Stimulated activated memory B cell treated with anti-CD40 and anti-IgM and Interleukin-4, amounts not matched to agents 10 μg/mL and 1 μg/mL and 100 μg/mL, for 72 hours (primary cell): ENCODE results near the gene NCKAP5L.

Experiments
- ATAC-seq: fragments of 150-1000 bp; cut with Tn5 transposase; 2 replicates; pipeline ENCODE4 v1.10.0; 2021
- H3K27ac Mint-ChIP-seq: one replicate; pipeline ENCODE4 v1.8.0; 2022; ENCODE audit warnings: mild to moderate bottlenecking, mixed read lengths
- H3K27me3 Mint-ChIP-seq: one replicate; pipeline ENCODE4 v1.8.0; 2022; ENCODE audit warnings: mixed read lengths
- H3K36me3 Mint-ChIP-seq: one replicate; pipeline ENCODE4 v1.8.0; 2022; ENCODE audit warnings: mixed read lengths
- H3K4me1 Mint-ChIP-seq: one replicate; pipeline ENCODE4 v1.8.0; 2022; ENCODE audit warnings: mixed read lengths
- H3K4me3 Mint-ChIP-seq: one replicate; pipeline ENCODE4 v1.8.0; 2022; ENCODE audit warnings: mild to moderate bottlenecking, moderate library complexity, mixed read lengths
- H3K9me3 Mint-ChIP-seq: one replicate; pipeline ENCODE4 v1.8.0; 2022; ENCODE audit warnings: mixed read lengths

The NCKAP5L gene

DNA sequence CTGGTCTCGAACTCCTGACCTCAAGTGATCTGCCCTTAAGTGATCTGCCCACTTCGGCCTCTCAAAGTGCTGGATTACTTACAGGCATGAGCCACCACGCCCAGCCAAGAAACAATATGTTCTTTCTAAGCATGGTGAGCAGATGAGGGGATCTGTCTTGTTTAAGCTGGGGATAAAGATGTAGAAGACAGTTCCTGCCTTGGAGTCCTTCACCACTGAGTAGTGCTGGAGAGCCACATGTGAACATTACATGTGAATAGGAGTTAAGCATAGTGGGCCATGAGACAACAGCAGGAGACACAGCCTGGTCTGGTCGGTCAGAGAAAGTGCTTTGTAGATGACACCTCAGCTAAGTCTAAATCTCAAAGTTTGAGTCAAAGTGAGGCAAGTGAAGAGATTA is 60.9 kb downstream of the NCKAP5L start:
- no peak overlapping the region for H3K27ac Mint-ChIP-seq

DNA sequence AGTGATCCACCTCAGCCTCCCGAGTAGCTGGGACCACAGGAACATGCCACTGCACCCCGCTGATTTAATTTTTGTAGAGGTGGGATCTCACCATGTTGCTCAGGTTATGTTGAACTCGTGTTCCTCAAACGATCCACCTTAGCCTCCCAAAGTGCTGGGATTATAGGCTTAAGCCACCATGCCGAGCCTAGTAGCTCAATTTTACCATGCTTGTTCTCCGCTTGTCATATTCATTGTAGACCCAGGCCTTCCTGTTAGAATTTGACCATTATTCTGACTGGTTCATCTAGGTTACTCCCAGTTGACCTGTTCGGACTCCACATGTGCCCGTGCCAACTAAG is 62.1 kb downstream of the NCKAP5L start:
- Mint-ChIP-seq H3K4me1 (peaks cover 51% of the 10 kb centered on the region), H3K4me3 (no peak overlapping the region), H3K9me3 (no peaks in the 10 kb centered on the region), H3K27me3 (no peaks in the 10 kb centered on the region), H3K27ac (no peak overlapping the region), H3K36me3 (peaks cover 38% of the 10 kb centered on the region)
- no peak for ATAC-seq

More for the DNA sequence above, 60.9 kb downstream of the NCKAP5L start:
- H3K27me3 Mint-ChIP-seq = no peaks in the 10 kb centered on the region
- ATAC-seq = no peak
- H3K4me3 Mint-ChIP-seq = no peak overlapping the region
- no peaks in the 10 kb centered on the region for H3K9me3 Mint-ChIP-seq
- H3K36me3 Mint-ChIP-seq = peaks cover 27% of the 10 kb centered on the region
- H3K4me1 Mint-ChIP-seq = peaks cover 39% of the 10 kb centered on the region

DNA sequence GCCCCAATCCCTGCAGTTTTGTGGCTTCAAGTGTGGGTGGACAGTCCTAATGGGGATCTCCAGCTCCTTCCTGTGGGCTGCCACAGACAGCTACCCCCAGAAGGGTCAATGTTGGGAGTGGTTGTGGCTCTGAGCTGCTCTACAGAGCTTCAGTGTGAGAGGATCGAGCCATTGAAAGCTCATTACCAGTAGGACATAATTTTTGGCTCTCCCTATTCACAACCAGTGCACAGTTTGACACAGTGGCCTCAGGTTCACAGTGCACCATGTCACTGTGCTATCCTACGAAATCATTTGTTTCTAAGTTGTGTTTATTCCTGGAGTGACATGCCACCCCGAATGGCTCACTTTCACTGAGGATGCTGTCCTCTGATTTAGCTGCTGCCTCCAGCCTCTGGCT is 64.1 kb downstream of the NCKAP5L start:
- no peak for ATAC-seq
- no peaks in the 10 kb centered on the region for H3K9me3 Mint-ChIP-seq
- no peaks in the 10 kb centered on the region for H3K27me3 Mint-ChIP-seq
- H3K27ac Mint-ChIP-seq = peak overlapping the region; percentile 60
- H3K4me1 Mint-ChIP-seq = peaks cover 53% of the 10 kb centered on the region
- no peak overlapping the region for H3K4me3 Mint-ChIP-seq
- H3K36me3 Mint-ChIP-seq = peaks cover 43% of the 10 kb centered on the region

DNA sequence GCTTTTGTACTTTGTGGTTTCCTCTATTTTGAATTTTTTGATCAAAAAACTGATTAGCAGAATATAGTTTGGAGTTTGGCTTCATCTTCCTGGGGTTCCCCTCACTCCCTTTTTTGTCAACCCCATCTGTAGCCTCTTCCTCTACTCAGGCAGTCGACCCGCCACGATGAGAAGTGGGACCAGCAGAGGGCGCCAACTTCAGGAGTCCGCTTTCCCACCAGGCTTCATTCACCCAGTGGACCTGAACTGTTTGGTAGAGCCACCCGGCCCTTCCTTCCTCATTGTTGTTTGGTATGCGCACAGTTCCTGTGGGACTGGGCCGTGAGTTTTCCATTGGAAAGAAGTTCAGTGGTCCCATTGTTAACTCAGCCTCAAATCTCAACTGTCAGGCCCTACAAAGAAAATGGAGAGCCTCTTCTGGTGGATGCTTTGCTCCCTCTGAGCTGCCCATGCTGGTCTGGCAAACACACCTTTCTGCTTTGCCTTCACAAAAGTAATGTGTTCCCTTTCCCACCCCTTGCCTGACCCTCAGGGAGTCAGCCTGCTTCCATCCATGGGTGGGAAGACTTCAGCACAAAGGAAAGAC is 65.1 kb downstream of the NCKAP5L start:
- Mint-ChIP-seq H3K4me3 (peak overlapping the region; percentile 21), H3K36me3 (peaks cover 54% of the 10 kb centered on the region), H3K27me3 (no peaks in the 10 kb centered on the region), H3K4me1 (peaks cover 53% of the 10 kb centered on the region), H3K27ac (peak overlapping the region; percentile 60), H3K9me3 (no peaks in the 10 kb centered on the region)
- peak; percentile 83 for ATAC-seq

DNA sequence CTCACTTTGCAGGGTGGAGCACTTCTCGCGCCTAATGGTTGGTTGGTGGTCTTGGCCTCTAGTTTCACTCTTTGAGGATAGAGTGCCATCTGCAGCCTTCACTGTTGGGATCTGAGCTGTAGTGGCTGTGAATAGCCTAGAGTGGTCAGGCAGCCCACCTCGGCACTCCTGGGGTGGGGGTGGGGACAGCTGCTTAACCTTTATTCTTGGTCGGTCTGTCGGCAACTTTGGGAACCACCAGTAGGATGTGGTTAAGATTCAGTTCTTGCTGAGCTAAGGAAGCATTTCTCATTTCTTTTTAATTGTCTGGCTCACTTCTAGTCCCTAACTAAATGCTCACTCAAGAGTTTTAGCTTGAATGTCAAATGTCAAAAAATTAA is 65.8 kb downstream of the NCKAP5L start:
- peak; percentile 66 for ATAC-seq
- Mint-ChIP-seq H3K9me3 (no peaks in the 10 kb centered on the region), H3K27ac (peak overlapping the region; percentile 60), H3K4me1 (peaks cover 49% of the 10 kb centered on the region), H3K4me3 (peak overlapping the region; percentile 26), H3K27me3 (no peaks in the 10 kb centered on the region), H3K36me3 (peaks cover 60% of the 10 kb centered on the region)

DNA sequence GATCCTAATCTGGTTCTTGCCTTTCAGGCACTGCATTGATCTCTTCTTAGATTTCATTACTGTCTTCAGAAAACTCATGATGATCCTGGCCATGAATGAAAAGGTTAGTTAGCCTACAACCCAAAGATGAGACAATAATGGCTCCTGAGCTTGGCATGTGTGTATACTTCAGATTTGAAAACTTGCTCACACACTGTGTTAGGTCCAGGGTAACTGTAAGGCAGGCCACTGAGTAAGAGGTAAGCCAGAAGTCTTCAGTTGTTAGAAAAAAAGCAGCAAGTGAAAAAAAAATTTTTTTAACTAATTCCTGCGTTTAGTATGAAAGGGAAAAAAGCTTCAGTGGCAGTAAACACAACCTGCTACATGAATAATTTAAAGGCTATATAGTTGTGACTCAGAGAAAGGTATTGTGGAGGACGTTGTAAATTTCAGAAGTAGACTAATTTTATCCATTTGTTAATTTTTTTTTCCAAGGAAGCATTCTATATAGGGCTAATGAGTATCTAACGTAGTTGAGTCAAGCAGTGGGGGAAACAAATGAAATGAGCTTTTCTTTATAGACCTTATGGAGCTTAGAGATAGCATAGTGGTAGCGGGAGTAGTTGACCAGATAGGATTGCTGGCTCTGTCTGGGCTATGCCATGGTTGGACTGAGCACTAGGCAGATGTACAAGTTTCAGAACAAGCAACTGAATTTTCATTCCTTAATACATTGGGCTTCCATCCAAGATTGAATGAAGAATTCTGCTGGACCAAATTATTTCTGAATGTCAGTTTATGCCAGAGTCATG is 66.3 kb downstream of the NCKAP5L start:
- Mint-ChIP-seq H3K27ac (peak overlapping the region; percentile 60), H3K36me3 (peaks cover 66% of the 10 kb centered on the region), H3K4me1 (peaks cover 45% of the 10 kb centered on the region), H3K27me3 (no peaks in the 10 kb centered on the region), H3K9me3 (no peaks in the 10 kb centered on the region), H3K4me3 (no peak overlapping the region)
- ATAC-seq = peak; percentile 10

DNA sequence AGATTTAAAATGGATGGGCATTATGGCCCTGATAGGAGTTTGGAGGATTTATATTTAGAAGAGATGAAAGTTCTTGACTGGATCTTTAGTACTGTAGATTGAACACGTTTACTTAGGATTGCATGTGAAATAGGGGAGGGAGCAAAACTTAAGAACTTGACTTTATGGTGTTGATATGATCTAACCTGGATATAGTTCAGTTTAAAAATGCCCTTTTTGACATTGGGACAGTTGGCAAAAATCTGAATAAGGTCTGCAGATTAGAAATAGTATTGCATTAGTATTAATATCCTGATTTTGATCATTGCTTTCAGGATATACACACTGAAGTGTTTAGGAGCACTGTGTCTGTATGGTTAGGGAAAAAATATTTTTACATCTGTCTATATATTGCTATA is 77.2 kb downstream of the NCKAP5L start:
- Mint-ChIP-seq H3K36me3 (peaks cover 48% of the 10 kb centered on the region), H3K4me1 (peaks cover 85% of the 10 kb centered on the region), H3K4me3 (peak overlapping the region; percentile 11), H3K27ac (peak overlapping the region; percentile 76), H3K9me3 (no peaks in the 10 kb centered on the region), H3K27me3 (no peaks in the 10 kb centered on the region)
- no peak for ATAC-seq

DNA sequence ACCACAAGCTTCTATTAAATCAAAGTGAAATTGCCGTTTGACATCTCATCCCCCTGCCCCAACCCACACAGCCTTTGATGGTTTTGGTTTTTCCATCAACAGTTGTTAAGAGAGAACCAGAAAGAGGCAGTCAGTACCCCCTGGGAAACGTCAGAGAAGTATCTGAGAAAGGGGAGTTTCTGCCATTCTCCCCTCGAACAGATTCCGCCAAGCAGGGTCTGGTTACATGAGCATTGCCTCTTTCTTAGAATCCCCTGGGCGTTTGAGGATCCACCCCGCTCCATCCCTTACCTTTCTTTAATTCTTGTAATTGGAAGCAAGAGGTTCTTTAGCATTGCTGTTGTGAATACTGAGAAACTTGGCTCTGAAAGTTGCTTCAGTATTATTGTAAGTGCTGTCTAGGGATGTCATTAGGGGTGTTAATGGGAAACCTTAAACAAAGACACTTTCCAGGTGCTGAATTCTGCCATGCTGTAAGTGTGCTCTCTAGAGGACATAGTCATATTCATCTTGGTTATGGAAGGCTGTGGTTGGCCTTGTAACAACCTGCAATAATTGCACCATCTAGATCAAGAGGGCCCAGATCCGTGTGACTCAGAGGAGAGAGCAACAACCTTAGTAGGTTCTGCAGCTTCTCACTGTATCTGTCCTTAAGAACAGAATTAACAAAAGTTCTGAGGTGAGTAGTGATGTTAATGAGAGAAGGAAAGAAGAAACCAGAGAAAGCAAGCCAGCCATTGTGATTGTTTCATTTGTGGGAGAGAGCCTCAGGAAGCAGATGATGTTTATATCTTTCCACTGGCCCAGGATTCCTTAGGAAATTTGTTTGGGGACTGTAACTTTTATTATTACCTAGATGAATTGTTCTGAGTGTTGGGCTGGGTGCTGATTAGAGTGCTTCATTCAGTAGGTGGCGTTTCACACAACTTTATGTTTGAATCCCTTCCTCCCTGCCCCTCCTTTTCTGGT is 77.9 kb downstream of the NCKAP5L start:
- ATAC-seq = peak; percentile 78
- H3K4me1 Mint-ChIP-seq = peaks cover 82% of the 10 kb centered on the region
- peaks cover 41% of the 10 kb centered on the region for H3K36me3 Mint-ChIP-seq
- peak overlapping the region; percentile 76 for H3K27ac Mint-ChIP-seq
- no peaks in the 10 kb centered on the region for H3K27me3 Mint-ChIP-seq
- no peaks in the 10 kb centered on the region for H3K9me3 Mint-ChIP-seq
- H3K4me3 Mint-ChIP-seq = peak overlapping the region; percentile 65

DNA sequence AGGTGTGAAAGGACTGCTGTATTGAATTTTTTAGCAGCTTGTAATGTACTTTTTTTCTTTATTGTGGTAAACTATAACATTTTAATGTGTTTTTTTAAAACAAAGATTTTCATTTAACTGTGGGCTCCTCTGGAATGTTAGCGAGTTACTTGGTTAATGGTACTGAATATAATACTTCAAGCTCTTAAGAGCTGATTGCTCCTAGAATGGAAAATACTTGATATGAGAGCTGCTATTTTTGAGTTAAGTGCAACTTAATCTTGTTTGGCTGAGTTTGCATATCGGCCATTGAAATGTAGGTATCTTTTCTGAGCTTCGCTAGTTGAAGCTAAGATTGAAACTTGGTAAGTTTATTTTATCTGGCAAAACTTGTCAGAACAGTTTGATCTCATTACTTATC is 79.4 kb downstream of the NCKAP5L start:
- ATAC-seq = no peak
- Mint-ChIP-seq H3K27me3 (no peaks in the 10 kb centered on the region), H3K9me3 (no peaks in the 10 kb centered on the region), H3K4me3 (no peak overlapping the region), H3K27ac (peak overlapping the region; percentile 76), H3K36me3 (peaks cover 42% of the 10 kb centered on the region), H3K4me1 (peaks cover 81% of the 10 kb centered on the region)

DNA sequence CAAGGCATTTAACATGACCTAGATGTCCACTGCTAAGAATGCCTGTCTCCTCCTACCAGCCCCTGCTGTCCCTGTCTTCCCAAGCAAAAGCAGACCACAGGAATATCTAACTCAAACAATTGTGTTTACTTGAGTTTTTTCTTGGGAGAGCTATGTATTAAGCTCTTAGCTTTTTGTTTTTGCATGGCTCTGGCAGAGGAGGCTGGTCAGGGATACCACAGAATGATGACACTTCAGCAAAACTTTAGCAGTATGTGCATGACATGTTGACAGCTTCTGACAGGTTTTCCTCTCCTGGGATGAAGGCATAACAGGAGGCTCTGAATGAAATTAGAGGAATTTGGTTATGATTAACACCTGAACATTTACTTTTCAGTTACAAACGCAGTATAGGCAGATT is 79.9 kb downstream of the NCKAP5L start:
- no peak overlapping the region for H3K4me3 Mint-ChIP-seq
- H3K36me3 Mint-ChIP-seq = peaks cover 42% of the 10 kb centered on the region
- H3K4me1 Mint-ChIP-seq = peaks cover 81% of the 10 kb centered on the region
- H3K27me3 Mint-ChIP-seq = no peaks in the 10 kb centered on the region
- no peaks in the 10 kb centered on the region for H3K9me3 Mint-ChIP-seq
- no peak for ATAC-seq
- no peak overlapping the region for H3K27ac Mint-ChIP-seq

DNA sequence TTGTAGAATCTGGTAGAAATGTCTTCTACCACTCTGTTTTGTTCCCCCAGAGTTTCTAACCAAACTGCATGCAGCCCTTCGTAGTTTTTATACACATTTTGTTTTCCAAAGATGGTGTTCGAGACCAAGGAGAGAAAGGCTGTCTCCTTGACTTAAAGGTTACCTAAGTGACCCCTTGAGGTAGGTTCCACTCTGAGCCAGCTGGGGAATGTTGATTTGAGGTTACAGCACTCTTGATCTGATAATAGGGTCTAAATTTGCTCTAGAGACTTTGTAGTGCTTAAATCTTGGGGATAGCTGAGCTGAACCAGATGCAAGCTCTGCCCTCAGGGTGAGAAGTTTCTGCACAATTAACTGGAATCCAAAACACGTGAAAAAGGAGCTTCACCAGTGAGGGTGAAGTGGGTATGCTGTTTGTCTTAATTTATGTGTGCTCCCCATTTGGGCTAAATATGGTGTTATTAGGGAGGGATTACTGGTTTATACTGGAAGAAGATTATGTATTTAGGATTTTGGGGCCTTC is 83.8 kb downstream of the NCKAP5L start:
- Mint-ChIP-seq H3K9me3 (no peaks in the 10 kb centered on the region), H3K27me3 (no peaks in the 10 kb centered on the region), H3K4me3 (peak overlapping the region; percentile 33), H3K4me1 (peaks cover 68% of the 10 kb centered on the region), H3K36me3 (peaks cover 35% of the 10 kb centered on the region), H3K27ac (peak overlapping the region; percentile 61)
- no peak for ATAC-seq

DNA sequence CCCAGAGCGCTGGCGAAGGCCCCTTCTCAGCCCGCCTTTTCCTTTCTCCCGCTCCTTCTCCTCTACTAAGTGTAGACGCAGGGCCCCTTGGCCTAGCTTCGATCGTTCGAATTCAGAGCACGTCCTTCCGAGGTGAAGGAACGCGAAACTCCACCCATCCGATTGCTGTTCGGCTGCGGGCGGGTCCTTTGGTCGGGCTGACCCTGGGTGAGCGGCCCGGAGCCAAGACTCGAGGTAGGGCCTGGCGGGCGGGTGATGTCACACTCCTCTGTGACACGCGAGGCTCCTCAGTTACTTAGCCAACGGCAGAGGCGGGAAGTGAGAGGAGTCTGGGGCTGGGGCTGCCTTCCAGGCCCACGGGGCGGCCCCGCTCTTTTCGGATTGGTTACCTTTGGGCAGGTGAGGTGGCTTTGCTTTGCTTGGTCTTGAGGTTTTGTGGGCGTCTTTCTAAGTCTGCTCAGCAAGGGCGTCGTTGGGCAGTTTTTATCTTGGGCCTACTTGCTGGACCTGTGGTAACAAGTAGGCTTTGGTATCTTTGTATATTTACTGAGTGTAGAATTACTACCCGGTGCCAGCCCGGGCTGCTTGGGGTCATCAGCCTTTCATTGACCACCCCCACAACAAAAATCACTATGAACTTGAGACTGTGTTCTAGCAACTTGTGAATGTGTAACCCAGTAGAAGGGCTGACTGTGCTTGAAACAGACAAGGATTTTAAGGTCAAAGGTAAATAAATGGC is 86.2 kb downstream of the NCKAP5L start:
- Mint-ChIP-seq H3K4me3 (peak overlapping the region; percentile 86), H3K27ac (peak overlapping the region; percentile 90), H3K36me3 (peaks cover 30% of the 10 kb centered on the region), H3K4me1 (peaks cover 50% of the 10 kb centered on the region), H3K9me3 (no peaks in the 10 kb centered on the region), H3K27me3 (no peaks in the 10 kb centered on the region)
- ATAC-seq = peak; percentile 85
